Ascending aorta (tissue), 2 donors: ENCODE data around the gene CDCA3. TPM values are rescaled to one million over a fixed set of nuclear protein-coding genes. Genes with fewer than 3 reads are reported as not detected.

Source experiments
- DNase-seq, 2 donors: peaks; one replicate each; pipeline ENCODE4 v3.0.0-alpha.2; 2019; ENCODE audit warnings: low spot score in 2 of 2
- H3K27ac ChIP-seq, 2 donors: fragments of 200-600 bp; sonication (generic); one replicate each; pipeline ENCODE4 v1.5.1; 2016 to 2017; ENCODE audit warnings: mild to moderate bottlenecking in 1 of 2
- H3K27me3 ChIP-seq: fragments of 200-600 bp; sonication (generic); one replicate; pipeline ENCODE4 v1.5.1; 2017
- H3K36me3 ChIP-seq, 2 donors: fragments of 200-600 bp; sonication (generic); one replicate each; pipeline ENCODE4 v1.5.1; 2016
- H3K4me1 ChIP-seq, 2 donors: fragments of 200-600 bp; sonication (generic); one replicate each; pipeline ENCODE4 v1.5.1; 2016 to 2017; ENCODE audit warnings: mild to moderate bottlenecking in 1 of 2
- H3K4me3 ChIP-seq, 2 donors: fragments of 200-600 bp; sonication (generic); one replicate each; pipeline ENCODE4 v1.5.1; 2016 to 2017; ENCODE audit warnings: mild to moderate bottlenecking in 1 of 2
- H3K9me3 ChIP-seq, 2 donors: fragments of 200-600 bp; sonication (generic); one replicate each; pipeline ENCODE4 v1.5.1; 2016
- intact Hi-C: fragments of 100-400 bp; cut with DNase I; formaldehyde crosslinking; loops from one replicate; pipeline ENCODE4 v1.15.1; 2023
- total RNA-seq: library from RNA; depleted of rRNA; stranded (reverse); fragments of >200 nt; gene quantifications from one replicate; pipeline ENCODE4 v1.1.0, GENCODE V29; 2016
- TF ChIP-seq, protein P1 (sequence below), 3 experiments: fragments of 200-600 bp in 2 of 3; fragments of 450-650 bp in 1 of 3; sonication (generic) in 2 of 3; IDR thresholded peaks; one replicate each; pipeline ENCODE4 v1.5.1; 2016 to 2019; ENCODE audit warnings: antibody characterized with exemption in 3 of 3, mild to moderate bottlenecking in 1 of 3, moderate library complexity in 1 of 3

The CDCA3 gene
- total RNA-seq, 1 donor from 2014 or later = not detected

DNA sequence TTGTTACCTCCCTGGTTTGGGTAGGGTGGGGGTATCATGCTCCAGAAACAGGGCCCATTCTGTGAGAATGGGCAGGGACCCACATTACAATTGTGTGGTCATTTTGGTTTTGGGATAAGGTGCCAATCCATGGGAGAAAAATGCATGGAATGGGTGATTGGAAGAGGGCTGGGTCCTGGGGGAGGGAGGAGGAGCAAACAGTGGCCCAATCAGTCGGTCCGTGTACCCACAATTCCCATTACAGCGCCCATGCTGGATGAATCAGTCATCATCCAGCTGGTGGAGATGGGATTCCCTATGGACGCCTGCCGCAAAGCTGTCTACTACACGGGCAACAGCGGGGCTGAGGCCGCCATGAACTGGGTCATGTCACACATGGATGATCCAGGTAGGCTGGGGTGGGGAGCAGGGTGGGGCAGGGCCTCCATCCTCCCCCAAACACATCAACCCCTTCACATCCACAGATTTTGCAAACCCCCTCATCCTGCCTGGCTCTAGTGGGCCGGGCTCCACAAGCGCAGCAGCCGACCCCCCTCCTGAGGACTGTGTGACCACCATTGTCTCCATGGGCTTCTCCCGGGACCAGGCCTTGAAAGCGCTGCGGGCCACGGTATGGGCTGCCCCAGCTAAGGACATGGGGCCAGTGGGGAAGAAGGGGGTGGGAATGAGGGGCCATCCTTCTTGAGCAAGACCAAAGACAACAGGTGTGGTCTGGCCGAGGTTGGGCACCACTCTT lies 12.7 kb upstream of the CDCA3 start:
- intact Hi-C loops = no loop called here
- Histone ChIP-seq H3K36me3 (peaks cover 61 to 69% of the 10 kb centered on the region in 2 donors), H3K4me3 (no peak overlapping the region), H3K9me3 (no peaks in the 10 kb centered on the region), H3K4me1 (peaks cover 4 to 16% of the 10 kb centered on the region in 2 donors), H3K27me3 (no peaks in the 10 kb centered on the region), H3K27ac (no peak overlapping the region)
- TF ChIP-seq, protein P1, sequence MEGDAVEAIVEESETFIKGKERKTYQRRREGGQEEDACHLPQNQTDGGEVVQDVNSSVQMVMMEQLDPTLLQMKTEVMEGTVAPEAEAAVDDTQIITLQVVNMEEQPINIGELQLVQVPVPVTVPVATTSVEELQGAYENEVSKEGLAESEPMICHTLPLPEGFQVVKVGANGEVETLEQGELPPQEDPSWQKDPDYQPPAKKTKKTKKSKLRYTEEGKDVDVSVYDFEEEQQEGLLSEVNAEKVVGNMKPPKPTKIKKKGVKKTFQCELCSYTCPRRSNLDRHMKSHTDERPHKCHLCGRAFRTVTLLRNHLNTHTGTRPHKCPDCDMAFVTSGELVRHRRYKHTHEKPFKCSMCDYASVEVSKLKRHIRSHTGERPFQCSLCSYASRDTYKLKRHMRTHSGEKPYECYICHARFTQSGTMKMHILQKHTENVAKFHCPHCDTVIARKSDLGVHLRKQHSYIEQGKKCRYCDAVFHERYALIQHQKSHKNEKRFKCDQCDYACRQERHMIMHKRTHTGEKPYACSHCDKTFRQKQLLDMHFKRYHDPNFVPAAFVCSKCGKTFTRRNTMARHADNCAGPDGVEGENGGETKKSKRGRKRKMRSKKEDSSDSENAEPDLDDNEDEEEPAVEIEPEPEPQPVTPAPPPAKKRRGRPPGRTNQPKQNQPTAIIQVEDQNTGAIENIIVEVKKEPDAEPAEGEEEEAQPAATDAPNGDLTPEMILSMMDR (IDR thresholded peaks at IDR 0.05) = no peak
- DNase-seq = no peak

DNA sequence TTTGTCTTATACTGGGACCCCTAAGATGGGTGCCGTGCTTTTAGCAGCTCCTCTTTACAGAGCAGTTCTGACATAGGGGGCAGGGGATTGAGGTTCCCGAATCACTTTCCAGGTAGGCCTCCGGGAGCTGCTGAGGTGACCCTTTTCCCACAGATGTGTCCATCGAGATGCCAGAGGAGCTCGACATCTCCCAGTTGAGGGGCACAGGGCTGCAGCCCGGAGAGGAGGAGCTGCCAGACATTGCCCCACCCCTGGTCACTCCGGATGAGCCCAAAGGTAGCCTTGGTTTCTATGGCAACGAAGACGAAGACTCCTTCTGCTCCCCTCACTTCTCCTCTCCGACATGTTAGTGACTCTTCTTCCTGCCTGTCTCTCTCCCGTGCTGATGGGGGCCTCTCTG lies 11.9 kb upstream of the CDCA3 start:
- no peak for DNase-seq
- Histone ChIP-seq H3K4me3 (no peak overlapping the region), H3K36me3 (peaks cover 69 to 77% of the 10 kb centered on the region in 2 donors), H3K9me3 (no peaks in the 10 kb centered on the region), H3K27ac (no peak overlapping the region), H3K4me1 (peaks cover 0 to 10% of the 10 kb centered on the region in 2 donors), H3K27me3 (no peaks in the 10 kb centered on the region)
- intact Hi-C loops = no loop called here
- TF ChIP-seq, protein P1 (IDR thresholded peaks at IDR 0.05) = no peak

DNA sequence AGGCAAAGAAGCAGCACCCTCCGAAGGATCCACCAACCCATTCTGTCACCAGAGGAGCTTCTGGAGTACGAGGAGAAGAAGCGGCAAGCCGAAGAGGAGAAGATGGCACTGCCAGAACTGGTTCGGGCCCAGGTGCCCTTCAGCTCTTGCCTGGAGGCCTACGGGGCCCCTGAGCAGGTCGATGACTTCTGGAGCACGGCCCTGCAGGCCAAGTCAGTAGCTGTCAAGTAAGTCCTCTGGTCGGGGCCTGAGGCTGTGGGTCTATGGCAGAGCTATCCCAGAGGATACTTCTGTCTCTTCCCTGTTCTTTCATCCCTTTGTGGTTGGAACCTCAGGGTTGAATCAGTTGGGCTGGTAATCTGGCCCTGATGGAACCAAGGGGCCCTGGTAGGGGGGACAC lies 10.3 kb upstream of the CDCA3 start:
- Histone ChIP-seq H3K27me3 (no peaks in the 10 kb centered on the region), H3K27ac (no peak overlapping the region), H3K9me3 (no peaks in the 10 kb centered on the region), H3K4me3 (no peak overlapping the region), H3K4me1 (peaks cover 0 to 3% of the 10 kb centered on the region in 2 donors), H3K36me3 (peaks cover 85 to 93% of the 10 kb centered on the region in 2 donors)
- TF ChIP-seq, protein P1 (IDR thresholded peaks at IDR 0.05) = no peak
- intact Hi-C loops = no loop called here
- no peak for DNase-seq

DNA sequence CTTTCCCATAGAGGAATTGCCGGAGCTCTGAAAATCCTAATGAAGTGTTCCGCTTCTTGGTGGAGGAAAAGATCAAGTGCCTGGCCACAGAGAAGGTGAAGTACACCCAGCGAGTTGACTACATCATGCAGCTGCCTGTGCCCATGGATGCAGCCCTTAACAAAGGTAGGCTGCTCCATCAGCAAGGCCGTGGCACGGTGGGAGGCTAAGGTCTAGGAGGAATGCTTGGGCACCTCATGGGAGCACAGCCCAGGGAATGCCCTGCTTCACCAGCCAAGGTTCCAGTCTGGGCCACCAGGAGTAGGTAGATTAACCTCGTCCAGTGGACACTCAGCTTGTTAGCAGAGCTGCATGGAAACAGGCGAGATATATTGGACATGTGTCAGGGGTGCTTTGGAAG lies 9.9 kb upstream of the CDCA3 start:
- DNase-seq = no peak
- no peaks in the 10 kb centered on the region for H3K4me1 ChIP-seq
- H3K9me3 ChIP-seq = no peaks in the 10 kb centered on the region
- no peaks in the 10 kb centered on the region for H3K27me3 ChIP-seq
- TF ChIP-seq, protein P1 (IDR thresholded peaks at IDR 0.05) = no peak
- H3K36me3 ChIP-seq = peaks cover 90 to 97% of the 10 kb centered on the region in 2 donors
- intact Hi-C loops = no loop called here
- H3K4me3 ChIP-seq = no peak overlapping the region
- no peak overlapping the region for H3K27ac ChIP-seq

DNA sequence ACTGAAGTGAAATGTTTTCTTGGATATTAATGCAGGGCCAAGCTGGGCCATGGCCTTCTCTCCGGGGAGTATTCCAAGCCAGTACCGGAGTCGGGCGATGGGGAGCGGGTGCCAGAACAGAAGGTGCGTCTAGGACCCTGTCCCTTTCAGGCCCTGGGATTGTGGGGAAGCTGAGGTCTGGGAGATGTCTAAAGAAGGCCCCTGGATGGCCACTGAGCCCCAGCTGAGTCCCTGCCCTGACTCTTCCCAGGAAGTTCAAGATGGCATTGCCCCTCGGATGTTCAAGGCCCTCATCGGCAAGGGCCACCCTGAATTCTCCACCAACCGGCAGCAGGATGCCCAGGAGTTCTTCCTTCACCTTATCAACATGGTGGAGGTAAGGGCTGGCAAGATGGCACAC lies 9.0 kb upstream of the CDCA3 start:
- intact Hi-C loops = no loop called here
- DNase-seq = no peak
- Histone ChIP-seq H3K4me1 (no peaks in the 10 kb centered on the region), H3K27ac (no peak overlapping the region), H3K36me3 (peaks cover 93 to 99% of the 10 kb centered on the region in 2 donors), H3K9me3 (no peaks in the 10 kb centered on the region), H3K27me3 (no peaks in the 10 kb centered on the region), H3K4me3 (no peak overlapping the region)
- TF ChIP-seq, protein P1 (IDR thresholded peaks at IDR 0.05) = no peak
